ENCODE measurements around the gene MCRIP2.

DNA sequence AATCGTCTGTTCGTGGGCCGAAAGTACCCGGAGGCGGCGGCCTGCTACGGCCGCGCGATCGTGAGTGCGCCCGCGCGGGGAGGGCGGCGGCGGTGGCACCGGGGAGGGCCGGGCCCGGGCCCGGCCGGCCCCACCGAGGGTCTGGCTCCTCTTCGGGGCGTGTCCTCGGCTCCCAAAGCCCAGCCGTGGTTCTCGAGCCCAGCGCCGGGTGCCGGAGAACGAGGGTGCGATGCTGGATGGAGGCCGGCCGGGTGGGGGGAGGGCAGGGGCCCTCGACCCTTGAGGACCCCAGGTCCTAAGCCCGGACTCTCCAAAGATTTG is 39.0 kb downstream of the MCRIP2 start:
- TF ChIP-seq, protein P1, sequence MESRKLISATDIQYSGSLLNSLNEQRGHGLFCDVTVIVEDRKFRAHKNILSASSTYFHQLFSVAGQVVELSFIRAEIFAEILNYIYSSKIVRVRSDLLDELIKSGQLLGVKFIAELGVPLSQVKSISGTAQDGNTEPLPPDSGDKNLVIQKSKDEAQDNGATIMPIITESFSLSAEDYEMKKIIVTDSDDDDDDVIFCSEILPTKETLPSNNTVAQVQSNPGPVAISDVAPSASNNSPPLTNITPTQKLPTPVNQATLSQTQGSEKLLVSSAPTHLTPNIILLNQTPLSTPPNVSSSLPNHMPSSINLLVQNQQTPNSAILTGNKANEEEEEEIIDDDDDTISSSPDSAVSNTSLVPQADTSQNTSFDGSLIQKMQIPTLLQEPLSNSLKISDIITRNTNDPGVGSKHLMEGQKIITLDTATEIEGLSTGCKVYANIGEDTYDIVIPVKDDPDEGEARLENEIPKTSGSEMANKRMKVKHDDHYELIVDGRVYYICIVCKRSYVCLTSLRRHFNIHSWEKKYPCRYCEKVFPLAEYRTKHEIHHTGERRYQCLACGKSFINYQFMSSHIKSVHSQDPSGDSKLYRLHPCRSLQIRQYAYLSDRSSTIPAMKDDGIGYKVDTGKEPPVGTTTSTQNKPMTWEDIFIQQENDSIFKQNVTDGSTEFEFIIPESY (IDR thresholded peaks at IDR 0.05), result no peak
- TF ChIP-seq YY1 (IDR thresholded peaks at IDR 0.05) (no peak), SP1 (IDR thresholded peaks at IDR 0.05) (no peak), EGR1 (IDR thresholded peaks at IDR 0.05; ENCODE audit: low read depth in 2 of 2) (no peak), TAF1 (conservative IDR thresholded peaks at IDR 0.05) (no peak)
- TF ChIP-seq, protein P2, sequence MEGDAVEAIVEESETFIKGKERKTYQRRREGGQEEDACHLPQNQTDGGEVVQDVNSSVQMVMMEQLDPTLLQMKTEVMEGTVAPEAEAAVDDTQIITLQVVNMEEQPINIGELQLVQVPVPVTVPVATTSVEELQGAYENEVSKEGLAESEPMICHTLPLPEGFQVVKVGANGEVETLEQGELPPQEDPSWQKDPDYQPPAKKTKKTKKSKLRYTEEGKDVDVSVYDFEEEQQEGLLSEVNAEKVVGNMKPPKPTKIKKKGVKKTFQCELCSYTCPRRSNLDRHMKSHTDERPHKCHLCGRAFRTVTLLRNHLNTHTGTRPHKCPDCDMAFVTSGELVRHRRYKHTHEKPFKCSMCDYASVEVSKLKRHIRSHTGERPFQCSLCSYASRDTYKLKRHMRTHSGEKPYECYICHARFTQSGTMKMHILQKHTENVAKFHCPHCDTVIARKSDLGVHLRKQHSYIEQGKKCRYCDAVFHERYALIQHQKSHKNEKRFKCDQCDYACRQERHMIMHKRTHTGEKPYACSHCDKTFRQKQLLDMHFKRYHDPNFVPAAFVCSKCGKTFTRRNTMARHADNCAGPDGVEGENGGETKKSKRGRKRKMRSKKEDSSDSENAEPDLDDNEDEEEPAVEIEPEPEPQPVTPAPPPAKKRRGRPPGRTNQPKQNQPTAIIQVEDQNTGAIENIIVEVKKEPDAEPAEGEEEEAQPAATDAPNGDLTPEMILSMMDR (IDR thresholded peaks at IDR 0.05; ENCODE audit: low read depth, low read length, missing input control), result no peak
- TF ChIP-seq, protein P3, sequence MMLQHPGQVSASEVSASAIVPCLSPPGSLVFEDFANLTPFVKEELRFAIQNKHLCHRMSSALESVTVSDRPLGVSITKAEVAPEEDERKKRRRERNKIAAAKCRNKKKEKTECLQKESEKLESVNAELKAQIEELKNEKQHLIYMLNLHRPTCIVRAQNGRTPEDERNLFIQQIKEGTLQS (IDR thresholded peaks at IDR 0.05), result no peak
